ENCODE results near the gene POLE. TPM values are rescaled to one million over a fixed set of nuclear protein-coding genes. Genes with fewer than 3 reads are reported as not detected.

POLE gene
- total RNA-seq, 1 experiment from 2014 or later: 147 TPM

- DNase-seq: no peak
- H4K91ac ChIP-seq (ENCODE audit: insufficient read length, low read depth, low read length): no peak overlapping the region
- H3K9ac ChIP-seq (ENCODE audit: extremely low read depth, insufficient read length, low read length): no peak overlapping the region
- H3K4me1 ChIP-seq (ENCODE audit: insufficient read depth, low read length): no peaks in the 10 kb centered on the region
- WGBS (ENCODE audit: extremely low coverage, insufficient read length, low lambda C conversion rate): no CpG with 5 or more reads among the region's 2 CpGs
- no peak overlapping the region for H3K27ac ChIP-seq (ENCODE audit: insufficient read length, low read depth, low read length)
- H3K27ac Mint-ChIP-seq: peak overlapping the region in 1 of 3 experiments; percentile 59; a peak in 1 of 7 replicates
- no peaks in the 10 kb centered on the region for H3K27me3 Mint-ChIP-seq (ENCODE audit: low read depth)
- peaks cover 2 to 9% of the 10 kb centered on the region in 2 experiments; a peak in 3 of 4 replicates for H3K4me1 Mint-ChIP-seq
- no peak overlapping the region for H3K4ac ChIP-seq (ENCODE audit: low read depth, low read length)
- H3K56ac ChIP-seq (ENCODE audit: insufficient read length, low read depth, low read length): no peak overlapping the region
- H3K23ac ChIP-seq (ENCODE audit: insufficient read length, low read depth, low read length): no peak overlapping the region
- H3K9me3 ChIP-seq (ENCODE audit: control insufficient read depth, low read depth, low read length): peaks cover 2% of the 10 kb centered on the region
- no peak overlapping the region for H4K8ac ChIP-seq (replicated peaks; ENCODE audit: insufficient read length, low read depth, low read length)
- no peak overlapping the region for H3T11ph ChIP-seq (ENCODE audit: low read length)
- H2BK15ac ChIP-seq (ENCODE audit: low read depth, low read length): no peak overlapping the region
- H3K36me3 Mint-ChIP-seq (ENCODE audit: insufficient read depth in 1 of 3, low read depth in 3 of 3): peaks cover 17 to 46% (median 41%) of the 10 kb centered on the region in 3 experiments; a peak in 6 of 7 replicates
- no peak overlapping the region for H3K4me2 ChIP-seq (ENCODE audit: insufficient read depth, insufficient read length, low read length)
- peaks cover 15% of the 10 kb centered on the region; the same call in 1 of the 2 replicates for H3K79me2 ChIP-seq (ENCODE audit: insufficient read depth, low read length)
- H2AK5ac ChIP-seq (ENCODE audit: insufficient read length, low read length): no peak overlapping the region
- no peak overlapping the region for H3K14ac ChIP-seq (ENCODE audit: insufficient read depth, low read length)
- H4K5ac ChIP-seq (ENCODE audit: insufficient read length, low read depth, low read length): no peak overlapping the region
- no peak overlapping the region for H2BK5ac ChIP-seq (ENCODE audit: insufficient read length, low read length)
- peaks cover 6% of the 10 kb centered on the region for H3K79me1 ChIP-seq (ENCODE audit: insufficient read depth, low read depth, low read length, poor library complexity, severe bottlenecking)
- H3K23me2 ChIP-seq (ENCODE audit: insufficient read length, low read depth, low read length, poor library complexity, severe bottlenecking): peaks cover 10% of the 10 kb centered on the region
- no peak overlapping the region for H2BK120ac ChIP-seq (ENCODE audit: low read depth, low read length, poor library complexity, severe bottlenecking)
- H3K27me3 ChIP-seq (ENCODE audit: insufficient read depth, low read length): peaks cover 2% of the 10 kb centered on the region; the same call in 1 of the 2 replicates
- H3K18ac ChIP-seq (ENCODE audit: insufficient read length, low read depth, low read length): no peak overlapping the region
- no peak for TF ChIP-seq CTCF (conservative IDR thresholded peaks at IDR 0.05)
- H2BK20ac ChIP-seq (ENCODE audit: low read depth, low read length, poor library complexity, severe bottlenecking): no peak overlapping the region
- peaks cover 0 to 5% of the 10 kb centered on the region in 2 experiments; a peak in 1 of 5 replicates for H3K9me3 Mint-ChIP-seq
- peak overlapping the region in 1 of 2 experiments; percentile 14; a peak in 1 of 5 replicates for H3K4me3 Mint-ChIP-seq
- H4K20me1 ChIP-seq (ENCODE audit: control insufficient read depth, insufficient read depth, insufficient read length): no peaks in the 10 kb centered on the region
- H2AFZ ChIP-seq (ENCODE audit: low read length): no peak overlapping the region
- no peak overlapping the region for H2BK12ac ChIP-seq (ENCODE audit: insufficient read length, low read depth, low read length)
Observed at GRCh38 chr12:132713123-132713522, 26.0 kb upstream of the POLE start.

All from H9 (cell line).